WERI-Rb-1 (cell line): Measurements from ENCODE around the gene CAPN2.
A peak's percentile ranks its signal among the peaks of the same experiment; 100 is the strongest.

Experiments
- DNase-seq: peaks from one replicate; pipeline ENCODE4 v3.0.0-alpha.2; 2020
- H3K27ac ChIP-seq: fragments of 250-450 bp; sonication (Bioruptor Pico); 2 replicates; pipeline ENCODE4 v1.5.1; 2020; ENCODE audit warnings: mild to moderate bottlenecking, moderate library complexity
- H3K27me3 ChIP-seq: fragments of 250-450 bp; sonication (Bioruptor Pico); 2 replicates; pipeline ENCODE4 v1.5.1; 2021; ENCODE audit warnings: mild to moderate bottlenecking, low read depth, moderate library complexity; ENCODE audit not compliant: insufficient read depth, severe bottlenecking
- H3K36me3 ChIP-seq: fragments of 250-450 bp; sonication (Bioruptor Pico); 2 replicates; pipeline ENCODE4 v1.5.1; 2020; ENCODE audit warnings: mild to moderate bottlenecking, moderate library complexity
- H3K4me3 ChIP-seq: 2 replicates; pipeline ENCODE4 v1.5.1; 2011; ENCODE audit warnings: low read depth, mild to moderate bottlenecking, control low read depth, low read length
- H3K9me3 ChIP-seq: fragments of 250-450 bp; sonication (Bioruptor Pico); 2 replicates; pipeline ENCODE4 v1.5.1; 2021; ENCODE audit warnings: mild to moderate bottlenecking, moderate library complexity; ENCODE audit not compliant: severe bottlenecking
- CTCF ChIP-seq: IDR thresholded peaks from 2 replicates; pipeline ENCODE4 v1.5.1; 2011; ENCODE audit warnings: low read depth, mild to moderate bottlenecking, control low read depth, inconsistent platforms, low read length

Gene CAPN2

GRCh38 chr1:223682502-223682901 is 29.8 kb upstream of the CAPN2 start:
- Histone ChIP-seq H3K4me3 (no peak overlapping the region), H3K27ac (no peak overlapping the region), H3K27me3 (no peaks in the 10 kb centered on the region), H3K36me3 (no peaks in the 10 kb centered on the region), H3K9me3 (no peaks in the 10 kb centered on the region)
- no peak for TF ChIP-seq CTCF
- no peak for DNase-seq

- peak; percentile 63 for TF ChIP-seq CTCF
- DNase-seq, result peak; percentile 51
These were observed 28.5 kb upstream of the CAPN2 start for GRCh38 chr1:223683586-223684487.

GRCh38 chr1:223684488-223684792 is 27.9 kb upstream of the CAPN2 start:
- no peak overlapping the region for H3K4me3 ChIP-seq
- no peak for TF ChIP-seq CTCF
- no peak for DNase-seq
- H3K36me3 ChIP-seq, result no peaks in the 10 kb centered on the region
- no peaks in the 10 kb centered on the region for H3K9me3 ChIP-seq
- H3K27me3 ChIP-seq, result no peaks in the 10 kb centered on the region
- H3K27ac ChIP-seq, result no peak overlapping the region

More at GRCh38 chr1:223683586-223684487, 28.5 kb upstream of the CAPN2 start:
- Histone ChIP-seq H3K27me3 (no peaks in the 10 kb centered on the region), H3K9me3 (no peaks in the 10 kb centered on the region), H3K36me3 (no peaks in the 10 kb centered on the region), H3K27ac (no peak overlapping the region), H3K4me3 (no peak overlapping the region)

DNA sequence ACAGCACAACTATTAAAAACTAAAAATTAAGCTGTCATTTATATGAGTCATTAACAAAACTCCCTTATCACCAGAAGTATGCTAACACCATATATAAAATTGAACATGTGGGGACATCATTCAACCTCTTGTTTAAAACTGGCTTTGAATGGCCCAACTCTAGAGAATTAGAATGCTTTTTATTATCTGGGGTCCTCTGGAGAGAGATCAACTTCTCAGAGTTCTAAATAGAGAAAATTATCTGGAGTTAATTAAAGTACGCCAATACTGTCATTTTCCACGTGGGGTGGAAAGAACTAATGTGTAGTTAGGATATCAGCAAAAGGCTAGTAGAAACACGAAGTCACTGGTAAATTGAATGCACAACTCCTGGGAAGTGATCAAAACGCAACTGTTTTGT is 21.2 kb upstream of the CAPN2 start:
- Histone ChIP-seq H3K27ac (no peak overlapping the region), H3K9me3 (no peaks in the 10 kb centered on the region), H3K4me3 (no peak overlapping the region), H3K27me3 (no peaks in the 10 kb centered on the region), H3K36me3 (no peaks in the 10 kb centered on the region)
- no peak for TF ChIP-seq CTCF
- no peak for DNase-seq

DNA sequence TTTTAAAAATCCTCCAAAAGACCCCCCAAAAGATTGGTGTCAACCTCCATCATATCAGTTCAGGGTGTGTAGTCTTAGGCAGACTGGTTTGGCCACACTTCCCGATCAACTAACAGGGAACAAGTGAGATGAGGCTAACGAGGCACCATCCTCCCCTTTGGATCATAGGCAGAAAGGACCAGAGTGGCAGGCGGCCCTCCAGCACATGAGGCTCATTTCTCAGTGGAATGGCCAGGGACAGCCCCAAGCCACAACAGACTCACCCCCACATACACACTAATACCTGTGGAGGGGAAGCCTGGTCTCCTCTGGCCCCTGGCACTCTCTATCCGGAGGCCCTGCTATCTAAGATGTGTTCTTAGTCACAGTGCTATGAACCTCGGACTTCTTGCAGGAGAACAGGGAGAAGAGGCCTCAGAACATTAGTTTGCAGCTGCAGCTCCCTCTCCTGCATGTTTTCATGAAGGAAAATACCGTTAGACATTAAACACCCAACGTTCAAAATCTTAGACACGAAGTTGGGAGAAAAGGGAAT is 17.3 kb upstream of the CAPN2 start:
- no peak for DNase-seq
- H3K9me3 ChIP-seq, result no peaks in the 10 kb centered on the region
- no peaks in the 10 kb centered on the region for H3K27me3 ChIP-seq
- no peak overlapping the region for H3K27ac ChIP-seq
- no peak overlapping the region for H3K4me3 ChIP-seq
- no peaks in the 10 kb centered on the region for H3K36me3 ChIP-seq
- TF ChIP-seq CTCF, result no peak
